HG03159 (cell line): ENCODE measurements around the gene METRN.
"Not testable (repeated sequence)": the region's sequence is repeated elsewhere in the genome, so short reads cannot be mapped to it uniquely, and the experiment has no call there.

ENCODE experiments used
- ATAC-seq: cut with Tn5 transposase; IDR thresholded peaks from one replicate; pipeline ENCODE4 v1.9.1; 2021; ENCODE audit warnings: mild to moderate bottlenecking, moderate library complexity; ENCODE audit not compliant: unreplicated experiment

METRN gene

GRCh38 chr16:751152-752006 lies 36.5 kb downstream of the METRN start:
- no peak for ATAC-seq

- ATAC-seq = no peak
These were observed 37.0 kb downstream of the METRN start for GRCh38 chr16:752007-752312.

- not testable (repeated sequence) for ATAC-seq
These were observed 39.2 kb downstream of the METRN start for GRCh38 chr16:754121-754607.

- ATAC-seq = no peak
These were observed 39.7 kb downstream of the METRN start for GRCh38 chr16:754656-755055.

- ATAC-seq = no peak
These were observed 41.5 kb downstream of the METRN start for GRCh38 chr16:756428-756827.

GRCh38 chr16:759110-759910 lies 44.4 kb downstream of the METRN start:
- no peak for ATAC-seq

- no peak for ATAC-seq
These were observed 45.1 kb downstream of the METRN start for GRCh38 chr16:760065-760464.

GRCh38 chr16:760545-761343 lies 45.8 kb downstream of the METRN start, which contains the start of gene MSLN:
Gene MSLN (plus strand): TSS chr16:760734. CDS start chr16:762681, 1,947 bp downstream.
- ATAC-seq = no peak

- ATAC-seq = no peak
These were observed 47.0 kb downstream of the METRN start for GRCh38 chr16:761625-762513.

GRCh38 chr16:762595-763268 lies 47.8 kb downstream of the METRN start:
- ATAC-seq = no peak

- no peak for ATAC-seq
These were observed 48.7 kb downstream of the METRN start for GRCh38 chr16:763369-764183.

- ATAC-seq = no peak
These were observed 49.3 kb downstream of the METRN start for GRCh38 chr16:764184-764750.

- ATAC-seq = no peak
These were observed 50.0 kb downstream of the METRN start for GRCh38 chr16:764848-765487.

- ATAC-seq = no peak
These were observed 50.6 kb downstream of the METRN start for GRCh38 chr16:765488-765865.

- no peak for ATAC-seq
These were observed 51.3 kb downstream of the METRN start for GRCh38 chr16:766008-766819.

- ATAC-seq = no peak
These were observed 52.1 kb downstream of the METRN start for GRCh38 chr16:766820-767640.
